Adrenal gland (tissue), 12 donors: ENCODE measurements around the gene GPC5. TPM values are rescaled to one million over a fixed set of nuclear protein-coding genes. Genes with fewer than 3 reads are reported as not detected.
"Not testable (repeated sequence)": the region's sequence is repeated elsewhere in the genome, so short reads cannot be mapped to it uniquely, and the experiment has no call there.

Experiments
- DNase-seq, 7 donors: peaks; one replicate each; pipeline ENCODE4 v3.0.0-alpha.2; 2019 to 2020
- H3K27ac ChIP-seq, 5 donors: fragments of 200-600 bp; sonication (generic) in 4 of 5; 1 replicate in 3 of 5; 2 replicates in 2 of 5; pipeline versions ENCODE4 v1.5.1 to v1.8.0; 2016 to 2020; ENCODE audit warnings: mild to moderate bottlenecking in 1 of 5
- H3K27me3 ChIP-seq: fragments of 200-600 bp; 2 replicates; pipeline ENCODE4 v1.8.0; 2021
- H3K36me3 ChIP-seq, 2 donors: fragments of 200-600 bp; replicated peaks in 1 of 2; 1 replicate in 1 of 2; 2 replicates in 1 of 2; pipeline versions ENCODE4 v1.5.1 to v1.8.0; 2018 to 2022
- H3K4me1 ChIP-seq, 2 donors: fragments of 200-600 bp; replicated peaks in 1 of 2; 1 replicate in 1 of 2; 2 replicates in 1 of 2; pipeline versions ENCODE4 v1.5.1 to v1.8.0; 2018 to 2021
- H3K4me3 ChIP-seq, 4 donors: fragments of 200-600 bp; sonication (generic) in 3 of 4; one replicate each; pipeline ENCODE4 v1.5.1; 2016 to 2018
- H3K9me3 ChIP-seq, 3 donors: fragments of 200-600 bp; sonication (generic) in 1 of 3; replicated peaks in 1 of 3; 1 replicate in 2 of 3; 2 replicates in 1 of 3; pipeline versions ENCODE4 v1.5.1 to v1.8.0; 2016 to 2021
- CTCF ChIP-seq, 6 experiments: fragments of 450-650 bp in 4 of 6; fragments of 200-600 bp in 2 of 6; sonication (generic) in 1 of 6; IDR thresholded peaks; 1 replicate in 5 of 6; 2 replicates in 1 of 6; pipeline versions ENCODE4 v1.5.1 to v1.8.0; 2016 to 2021; ENCODE audit warnings: antibody characterized with exemption in 6 of 6, mild to moderate bottlenecking in 2 of 6, moderate library complexity in 1 of 6
- POLR2A ChIP-seq, 2 donors: fragments of 450-650 bp; IDR thresholded peaks; one replicate each; pipeline ENCODE4 v1.6.1; 2017; ENCODE audit warnings: antibody characterized with exemption in 2 of 2, mild to moderate bottlenecking in 2 of 2, moderate library complexity in 1 of 2
- WGBS, 4 donors: extraction: QIAGEN DNeasy Blood & Tissue Kit in 2 of 4; methylation state at CpG; one replicate each; pipeline versions ENCODE4 v1.1.5 to v1.1.7; 2013 to 2017; 5-methylcytosine and 5-hydroxymethylcytosine counted together
- intact Hi-C, 2 donors: fragments of 100-400 bp; cut with DNase I; formaldehyde crosslinking; loops; one replicate each; pipeline versions ENCODE4 v1.14.1 to v1.15.0; 2022 to 2023
- polyA plus RNA-seq, 3 donors: library from polyadenylated mRNA; stranded (reverse); fragments of 200-250 nt in 2 of 3; fragments of 350-450 nt in 1 of 3; fragmentation: Illumina TruSeq in 1 of 3; extraction: RNeasy Lipid Tissue Mini Kit (QIAGEN cat#74804) in 1 of 3; gene quantifications; one replicate each; pipeline ENCODE4 v1.2.3, GENCODE V29; 2013 to 2014
- total RNA-seq, 9 donors: library from RNA; depleted of rRNA in 4 of 9; stranded (reverse); fragments of >200 nt in 4 of 9; fragments of 120-200 nt in 1 of 9; fragmentation: NEBNext Ultra II Directional in 1 of 9; extraction: Animal tissue kit (Norgen Biotek cat#: 25700) in 1 of 9; gene quantifications; one replicate each; pipeline versions ENCODE4 v1.1.0 to v1.2.4, GENCODE V29; 2013 to 2023
- donor health status: healthy with polysubstance abuse.
- donor health status: Bipolar disorder and iron deficiency.
- donor health status: DM: yes; HTN: yes; CAD: no.
- donor health status: DM: no; HTN: no; CAD: no.
- donor health status: DM: no; HTN: no; CAD: no.
- donor health status: DM: yes; HTN: yes; CAD: no.

Gene GPC5
- total and polyA plus RNA-seq, 12 donors, result 0.24 to 7.7 (median 2.1) TPM; not detected in 4

- H3K36me3 ChIP-seq, result no peaks in the 10 kb centered on the region
- no peaks in the 10 kb centered on the region for H3K27me3 ChIP-seq
- no peak for TF ChIP-seq POLR2A (IDR thresholded peaks at IDR 0.05)
- TF ChIP-seq CTCF (IDR thresholded peaks at IDR 0.05), result no peak
- no peaks in the 10 kb centered on the region for H3K4me1 ChIP-seq
- intact Hi-C loops, result no loop called here
- WGBS, 4 donors, result 4 to 22% (median 16%) methylated on average over 2 of the region's 2 CpGs
- H3K9me3 ChIP-seq, result no peaks in the 10 kb centered on the region
- peak in 1 of 7 donors; percentile 15 for DNase-seq
- no peak overlapping the region for H3K4me3 ChIP-seq
- no peak overlapping the region for H3K27ac ChIP-seq
Measured at GRCh38 chr13:91894316-91894715, 495.9 kb downstream of the GPC5 start.

GRCh38 chr13:91896547-91896946, 498.1 kb downstream of the GPC5 start:
- Histone ChIP-seq H3K27ac (no peak overlapping the region), H3K4me3 (no peak overlapping the region), H3K36me3 (no peaks in the 10 kb centered on the region), H3K9me3 (no peaks in the 10 kb centered on the region), H3K4me1 (no peaks in the 10 kb centered on the region), H3K27me3 (no peaks in the 10 kb centered on the region)
- TF ChIP-seq POLR2A (IDR thresholded peaks at IDR 0.05) (no peak), CTCF (IDR thresholded peaks at IDR 0.05) (no peak)
- 66 to 81% (median 74%) methylated on average over 5 of the region's 5 CpGs for WGBS, 4 donors
- intact Hi-C loops, result no loop called here
- no peak for DNase-seq

GRCh38 chr13:91898986-91899385, 500.6 kb downstream of the GPC5 start:
- DNase-seq, H3K36me3 ChIP-seq, H3K27me3 ChIP-seq, H3K27ac ChIP-seq, H3K4me3 ChIP-seq, H3K9me3 ChIP-seq, intact Hi-C loops, H3K4me1 ChIP-seq: not testable (repeated sequence)

GRCh38 chr13:91902291-91902690, 503.9 kb downstream of the GPC5 start:
- Histone ChIP-seq H3K27ac (no peak overlapping the region), H3K4me1 (no peaks in the 10 kb centered on the region), H3K4me3 (no peak overlapping the region), H3K9me3 (no peaks in the 10 kb centered on the region), H3K27me3 (no peaks in the 10 kb centered on the region), H3K36me3 (no peaks in the 10 kb centered on the region)
- DNase-seq, result no peak
- TF ChIP-seq POLR2A (IDR thresholded peaks at IDR 0.05) (no peak), CTCF (IDR thresholded peaks at IDR 0.05) (no peak)
- intact Hi-C loops, result no loop called here

- no peak for DNase-seq
- H3K9me3 ChIP-seq, result no peaks in the 10 kb centered on the region
- intact Hi-C loops, result no loop called here
- H3K27me3 ChIP-seq, result no peaks in the 10 kb centered on the region
- no peaks in the 10 kb centered on the region for H3K4me1 ChIP-seq
- H3K36me3 ChIP-seq, result no peaks in the 10 kb centered on the region
- WGBS, 4 donors, result 0 to 51% (median 0%) methylated on average over 1 of the region's 1 CpG
- H3K4me3 ChIP-seq, result no peak overlapping the region
- no peak for TF ChIP-seq POLR2A (IDR thresholded peaks at IDR 0.05)
- no peak for TF ChIP-seq CTCF (IDR thresholded peaks at IDR 0.05)
- H3K27ac ChIP-seq, result no peak overlapping the region
Measured at GRCh38 chr13:91904005-91904404, 505.6 kb downstream of the GPC5 start.
